ENCODE results near the gene RAB30. TPM values are rescaled to one million over a fixed set of nuclear protein-coding genes. Genes with fewer than 3 reads are reported as not detected.

Gene RAB30
- total RNA-seq, 1 experiment from 2014 or later, result 1.5 TPM

DNA sequence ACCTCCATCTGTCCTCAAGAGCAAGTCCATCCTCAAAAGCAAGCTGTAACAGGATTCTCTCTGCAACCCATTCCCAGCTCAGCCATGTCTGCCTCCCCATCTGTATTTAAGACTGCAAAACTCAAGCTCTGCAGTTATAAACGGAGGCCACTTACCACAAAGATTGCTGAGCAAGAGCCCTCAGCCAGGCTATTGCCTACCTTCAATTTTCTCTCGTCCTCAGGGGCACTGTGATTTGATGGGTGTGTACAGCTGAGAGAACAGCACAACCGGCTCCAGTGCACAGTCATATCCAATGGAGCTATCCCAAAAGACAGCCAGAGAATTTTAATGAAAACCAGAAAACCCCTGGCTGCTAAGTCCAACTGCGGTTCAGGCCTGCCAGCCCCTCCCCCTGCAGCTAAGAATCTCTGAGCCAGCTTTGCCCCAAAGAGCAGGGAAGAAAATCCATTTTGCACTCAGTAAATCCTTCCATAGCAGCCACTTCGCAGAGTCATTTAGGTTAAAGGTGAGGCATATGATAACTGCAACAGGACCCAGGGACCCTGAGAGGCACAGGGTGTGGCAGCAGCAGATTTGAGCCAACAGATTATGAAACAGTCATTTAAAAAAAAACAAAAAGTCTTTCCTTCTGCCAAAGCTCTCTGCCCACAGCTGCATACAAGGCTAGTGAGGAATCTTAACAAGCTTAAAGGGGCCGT lies 37.6 kb downstream of the RAB30 start:
- CTCF ChIA-PET, result no interaction called here
- Mint-ChIP-seq H3K4me1 (ENCODE audit: low read depth, unreplicated experiment) (peaks cover 10% of the 10 kb centered on the region), H3K27ac (ENCODE audit: unreplicated experiment) (no peak overlapping the region), H3K27me3 (ENCODE audit: unreplicated experiment) (no peaks in the 10 kb centered on the region), H3K36me3 (ENCODE audit: insufficient read depth, unreplicated experiment) (no peaks in the 10 kb centered on the region), H3K4me3 (ENCODE audit: low read depth, unreplicated experiment) (no peak overlapping the region), H3K9me3 (ENCODE audit: low read depth, unreplicated experiment) (no peaks in the 10 kb centered on the region)
- peak; percentile 2 for DNase-seq
- TF ChIP-seq, protein P1, sequence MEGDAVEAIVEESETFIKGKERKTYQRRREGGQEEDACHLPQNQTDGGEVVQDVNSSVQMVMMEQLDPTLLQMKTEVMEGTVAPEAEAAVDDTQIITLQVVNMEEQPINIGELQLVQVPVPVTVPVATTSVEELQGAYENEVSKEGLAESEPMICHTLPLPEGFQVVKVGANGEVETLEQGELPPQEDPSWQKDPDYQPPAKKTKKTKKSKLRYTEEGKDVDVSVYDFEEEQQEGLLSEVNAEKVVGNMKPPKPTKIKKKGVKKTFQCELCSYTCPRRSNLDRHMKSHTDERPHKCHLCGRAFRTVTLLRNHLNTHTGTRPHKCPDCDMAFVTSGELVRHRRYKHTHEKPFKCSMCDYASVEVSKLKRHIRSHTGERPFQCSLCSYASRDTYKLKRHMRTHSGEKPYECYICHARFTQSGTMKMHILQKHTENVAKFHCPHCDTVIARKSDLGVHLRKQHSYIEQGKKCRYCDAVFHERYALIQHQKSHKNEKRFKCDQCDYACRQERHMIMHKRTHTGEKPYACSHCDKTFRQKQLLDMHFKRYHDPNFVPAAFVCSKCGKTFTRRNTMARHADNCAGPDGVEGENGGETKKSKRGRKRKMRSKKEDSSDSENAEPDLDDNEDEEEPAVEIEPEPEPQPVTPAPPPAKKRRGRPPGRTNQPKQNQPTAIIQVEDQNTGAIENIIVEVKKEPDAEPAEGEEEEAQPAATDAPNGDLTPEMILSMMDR (IDR thresholded peaks at IDR 0.05; ENCODE audit: unreplicated experiment), result no peak
- BruUV-seq (replicated peaks), result no TSS peak
- intact Hi-C loops (cut with micrococcal nuclease; ENCODE audit: unreplicated experiment), result no loop called here

DNA sequence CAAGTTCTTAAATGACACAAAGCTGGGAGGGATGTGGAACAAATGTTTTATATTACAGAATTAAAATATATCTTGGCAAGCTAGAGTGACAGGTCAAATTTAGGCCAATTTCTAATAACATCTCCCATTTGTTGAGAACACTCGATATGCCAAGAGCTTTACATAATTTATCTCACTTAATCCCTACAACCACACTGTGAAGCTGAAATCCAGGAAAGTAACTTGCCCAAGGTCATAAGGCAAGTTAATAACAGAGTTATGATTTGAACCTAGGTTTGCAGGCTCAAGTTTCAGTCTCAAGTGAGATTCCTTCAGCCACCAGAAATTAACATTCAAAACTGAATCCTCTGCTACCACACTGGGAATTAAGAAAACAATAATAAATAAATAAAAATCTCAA lies 38.3 kb downstream of the RAB30 start:
- CTCF ChIA-PET, result no interaction called here
- TF ChIP-seq, protein P1 (IDR thresholded peaks at IDR 0.05; ENCODE audit: unreplicated experiment), result no peak
- no TSS peak for BruUV-seq (replicated peaks)
- Mint-ChIP-seq H3K9me3 (ENCODE audit: low read depth, unreplicated experiment) (no peaks in the 10 kb centered on the region), H3K4me3 (ENCODE audit: low read depth, unreplicated experiment) (no peak overlapping the region), H3K27ac (ENCODE audit: unreplicated experiment) (no peak overlapping the region), H3K36me3 (ENCODE audit: insufficient read depth, unreplicated experiment) (no peaks in the 10 kb centered on the region), H3K4me1 (ENCODE audit: low read depth, unreplicated experiment) (peaks cover 10% of the 10 kb centered on the region), H3K27me3 (ENCODE audit: unreplicated experiment) (no peaks in the 10 kb centered on the region)
- intact Hi-C loops (cut with micrococcal nuclease; ENCODE audit: unreplicated experiment), result no loop called here
- no peak for DNase-seq

DNA sequence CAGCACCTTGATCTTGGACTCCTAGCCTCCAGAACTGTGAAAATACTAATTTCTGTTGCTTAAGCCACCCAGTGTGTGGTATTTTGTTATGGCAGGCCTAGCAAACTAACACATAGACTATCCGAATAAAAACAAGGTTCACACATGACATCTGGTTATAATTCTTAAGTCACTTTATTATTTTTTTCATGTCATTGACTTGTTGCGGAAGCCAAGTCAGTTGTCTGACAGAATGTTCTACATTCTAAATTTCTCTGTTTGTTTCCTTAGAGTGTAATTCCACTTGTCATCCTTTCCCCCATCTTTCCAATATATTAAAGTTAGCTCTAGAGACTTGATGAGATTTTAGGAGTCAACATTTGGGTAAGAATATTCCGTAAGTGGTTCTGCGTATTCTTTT lies 40.6 kb downstream of the RAB30 start:
- no peak overlapping the region for H3K4me3 Mint-ChIP-seq (ENCODE audit: low read depth, unreplicated experiment)
- H3K27me3 Mint-ChIP-seq (ENCODE audit: unreplicated experiment), result no peaks in the 10 kb centered on the region
- CTCF ChIA-PET, result no interaction called here
- BruUV-seq (replicated peaks), result no TSS peak
- H3K4me1 Mint-ChIP-seq (ENCODE audit: low read depth, unreplicated experiment), result peaks cover 10% of the 10 kb centered on the region
- no peaks in the 10 kb centered on the region for H3K36me3 Mint-ChIP-seq (ENCODE audit: insufficient read depth, unreplicated experiment)
- no peak overlapping the region for H3K27ac Mint-ChIP-seq (ENCODE audit: unreplicated experiment)
- TF ChIP-seq, protein P1 (IDR thresholded peaks at IDR 0.05; ENCODE audit: unreplicated experiment), result no peak
- no peak for DNase-seq
- H3K9me3 Mint-ChIP-seq (ENCODE audit: low read depth, unreplicated experiment), result no peaks in the 10 kb centered on the region
- intact Hi-C loops (cut with micrococcal nuclease; ENCODE audit: unreplicated experiment), result no loop called here

DNA sequence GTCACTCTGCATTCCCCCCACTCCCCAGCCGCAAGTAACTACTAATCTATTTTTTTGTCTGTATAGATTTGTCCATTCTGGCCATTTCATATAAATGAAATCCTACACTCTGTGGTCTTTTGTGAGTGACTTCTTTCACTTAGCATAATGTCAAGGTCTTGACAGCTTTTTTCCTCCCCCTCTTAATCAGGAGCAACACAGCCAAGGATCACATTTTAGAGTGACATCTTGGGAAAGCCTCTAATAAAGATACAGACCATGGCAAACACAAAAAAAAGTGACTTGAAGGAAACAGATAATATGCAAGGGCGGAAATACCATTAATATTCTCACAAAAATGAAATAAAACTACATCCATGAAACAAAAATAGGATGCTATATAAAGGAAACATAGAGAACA lies 43.9 kb downstream of the RAB30 start:
- Mint-ChIP-seq H3K27ac (ENCODE audit: unreplicated experiment) (no peak overlapping the region), H3K27me3 (ENCODE audit: unreplicated experiment) (no peaks in the 10 kb centered on the region), H3K4me1 (ENCODE audit: low read depth, unreplicated experiment) (no peaks in the 10 kb centered on the region), H3K36me3 (ENCODE audit: insufficient read depth, unreplicated experiment) (no peaks in the 10 kb centered on the region), H3K4me3 (ENCODE audit: low read depth, unreplicated experiment) (no peak overlapping the region), H3K9me3 (ENCODE audit: low read depth, unreplicated experiment) (no peaks in the 10 kb centered on the region)
- CTCF ChIA-PET, result no interaction called here
- no peak for DNase-seq
- no TSS peak for BruUV-seq (replicated peaks)
- intact Hi-C loops (cut with micrococcal nuclease; ENCODE audit: unreplicated experiment), result no loop called here
- TF ChIP-seq, protein P1 (IDR thresholded peaks at IDR 0.05; ENCODE audit: unreplicated experiment), result no peak

All from Calu3 (cell line).